Gastrocnemius medialis (tissue), 4 donors: Measurements from ENCODE around the gene CPS1. TPM values are rescaled to one million over a fixed set of nuclear protein-coding genes. Genes with fewer than 3 reads are reported as not detected.

ENCODE experiments used
- ATAC-seq, 2 donors: fragments of 150-250 bp; one replicate each; pipeline ENCODE4 v1.9.1; 2016
- DNase-seq, 2 donors: peaks; one replicate each; pipeline ENCODE4 v3.0.0-alpha.2; 2019
- H3K27ac ChIP-seq, 4 donors: fragments of 200-600 bp; sonication (generic); 1 replicate in 1 of 4; 2 replicates in 3 of 4; pipeline ENCODE4 v1.5.1; 2016 to 2018; ENCODE audit warnings: mild to moderate bottlenecking in 2 of 4, moderate library complexity in 1 of 4
- H3K27me3 ChIP-seq, 3 donors: fragments of 200-600 bp; sonication (generic) in 2 of 3; 1 replicate in 1 of 3; 2 replicates in 2 of 3; pipeline versions ENCODE4 v1.5.1 to v1.6.0; 2016 to 2019; ENCODE audit warnings: mild to moderate bottlenecking in 1 of 3, moderate library complexity in 1 of 3
- H3K36me3 ChIP-seq, 2 donors: fragments of 200-600 bp; sonication (generic) in 1 of 2; one replicate each; pipeline ENCODE4 v1.5.1; 2017 to 2018
- H3K4me1 ChIP-seq, 2 donors: fragments of 200-600 bp; sonication (generic) in 1 of 2; one replicate each; pipeline ENCODE4 v1.5.1; 2016 to 2017; ENCODE audit warnings: mild to moderate bottlenecking in 2 of 2
- H3K4me3 ChIP-seq, 4 donors: fragments of 200-600 bp; sonication (generic) in 3 of 4; 1 replicate in 1 of 4; 2 replicates in 3 of 4; pipeline ENCODE4 v1.5.1; 2016 to 2019; ENCODE audit warnings: mild to moderate bottlenecking in 2 of 4
- H3K9me3 ChIP-seq, 3 donors: fragments of 200-600 bp; sonication (generic) in 2 of 3; 1 replicate in 1 of 3; 2 replicates in 2 of 3; pipeline ENCODE4 v1.5.1; 2016 to 2019
- POLR2A ChIP-seq, 2 donors: fragments of 450-650 bp; IDR thresholded peaks; one replicate each; pipeline ENCODE4 v1.6.1; 2017; ENCODE audit warnings: antibody characterized with exemption in 2 of 2, mild to moderate bottlenecking in 2 of 2, moderate library complexity in 2 of 2
- in situ Hi-C, 4 donors: fragments of 200-750 bp; cut with MboI; loops; one replicate each; pipeline versions ENCODE4 v1.15.0 to v1.8.0; 2017; ENCODE audit warnings: low sequenced_read_pairs in 4 of 4
- intact Hi-C: fragments of 100-400 bp; cut with DNase I; formaldehyde crosslinking; loops from one replicate; pipeline ENCODE4 v1.15.1; 2023; ENCODE audit warnings: low total_unique reads
- total RNA-seq, 4 donors: library from RNA; depleted of rRNA; stranded (reverse); fragments of >200 nt; gene quantifications; one replicate each; pipeline versions ENCODE4 v1.1.0 to v1.2.3, GENCODE V29; 2016
- TF ChIP-seq, protein P1 (sequence below), 5 experiments: fragments of 450-650 bp in 3 of 5; fragments of 200-600 bp in 2 of 5; sonication (generic) in 2 of 5; IDR thresholded peaks in 4 of 5; conservative IDR thresholded peaks in 1 of 5; 1 replicate in 4 of 5; 2 replicates in 1 of 5; pipeline ENCODE4 v1.5.1; 2016 to 2019; ENCODE audit warnings: antibody characterized with exemption in 5 of 5, mild to moderate bottlenecking in 3 of 5, moderate library complexity in 3 of 5

Gene CPS1
- total RNA-seq, 4 donors from 2014 or later, result 1.2 to 4.5 (median 2.6) TPM

DNA sequence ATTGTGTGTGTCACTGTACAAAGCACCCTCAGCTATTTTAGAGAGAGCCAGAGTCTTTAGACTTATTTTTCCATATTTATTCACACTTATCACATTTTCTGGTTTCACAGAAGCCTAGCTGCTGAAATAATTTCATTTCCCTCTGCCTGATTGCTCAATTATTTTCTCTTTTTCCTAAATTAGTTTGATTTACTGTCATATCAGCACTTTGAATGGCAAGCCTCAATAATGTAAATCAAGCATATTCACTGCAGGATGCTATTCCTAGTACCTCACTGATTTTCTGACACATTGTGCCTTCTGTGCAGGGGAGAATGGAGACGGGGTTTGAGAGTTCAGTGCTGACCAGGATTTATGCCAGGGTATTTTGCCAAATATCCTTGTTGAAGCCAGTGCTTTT, 48.3 kb downstream of the CPS1 start:
- H3K4me3 ChIP-seq, result no peak overlapping the region
- no peak for DNase-seq
- no peak for ATAC-seq

DNA sequence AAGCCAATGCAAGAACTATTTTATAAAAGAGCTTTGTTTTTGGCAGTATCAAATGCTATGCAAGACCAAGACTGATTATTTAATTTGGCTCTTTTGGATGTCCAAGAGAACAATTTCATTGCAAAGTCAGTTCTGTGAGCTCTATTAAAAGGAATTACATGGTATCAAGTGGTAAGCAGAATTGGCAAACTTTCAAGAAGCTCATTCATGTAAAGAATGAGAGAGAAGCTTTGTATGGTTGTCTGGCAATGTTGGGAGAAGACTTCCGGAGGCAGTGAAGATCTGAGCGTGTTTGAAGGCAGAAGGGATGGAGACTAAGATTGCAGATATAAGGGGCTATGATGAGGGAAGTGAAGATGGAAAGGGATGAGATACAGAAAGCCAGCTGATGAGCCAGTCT, 49.6 kb downstream of the CPS1 start:
- no peak for ATAC-seq
- TF ChIP-seq, protein P1, sequence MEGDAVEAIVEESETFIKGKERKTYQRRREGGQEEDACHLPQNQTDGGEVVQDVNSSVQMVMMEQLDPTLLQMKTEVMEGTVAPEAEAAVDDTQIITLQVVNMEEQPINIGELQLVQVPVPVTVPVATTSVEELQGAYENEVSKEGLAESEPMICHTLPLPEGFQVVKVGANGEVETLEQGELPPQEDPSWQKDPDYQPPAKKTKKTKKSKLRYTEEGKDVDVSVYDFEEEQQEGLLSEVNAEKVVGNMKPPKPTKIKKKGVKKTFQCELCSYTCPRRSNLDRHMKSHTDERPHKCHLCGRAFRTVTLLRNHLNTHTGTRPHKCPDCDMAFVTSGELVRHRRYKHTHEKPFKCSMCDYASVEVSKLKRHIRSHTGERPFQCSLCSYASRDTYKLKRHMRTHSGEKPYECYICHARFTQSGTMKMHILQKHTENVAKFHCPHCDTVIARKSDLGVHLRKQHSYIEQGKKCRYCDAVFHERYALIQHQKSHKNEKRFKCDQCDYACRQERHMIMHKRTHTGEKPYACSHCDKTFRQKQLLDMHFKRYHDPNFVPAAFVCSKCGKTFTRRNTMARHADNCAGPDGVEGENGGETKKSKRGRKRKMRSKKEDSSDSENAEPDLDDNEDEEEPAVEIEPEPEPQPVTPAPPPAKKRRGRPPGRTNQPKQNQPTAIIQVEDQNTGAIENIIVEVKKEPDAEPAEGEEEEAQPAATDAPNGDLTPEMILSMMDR (IDR thresholded peaks at IDR 0.05 in 4 of 5, conservative IDR thresholded peaks at IDR 0.05 in 1 of 5), result no peak
- TF ChIP-seq POLR2A (IDR thresholded peaks at IDR 0.05), result no peak

More for the DNA sequence above, 48.3 kb downstream of the CPS1 start:
- H3K27me3 ChIP-seq, result no peaks in the 10 kb centered on the region
- H3K36me3 ChIP-seq, result no peaks in the 10 kb centered on the region
- in situ Hi-C loops, result loop anchor here in 1 of 4 donors (25.0 kb wide), 1 partner anchor 433 kb away; no protein-coding TSS in a partner anchor
- no peak overlapping the region for H3K27ac ChIP-seq
- no peaks in the 10 kb centered on the region for H3K4me1 ChIP-seq
- H3K9me3 ChIP-seq, result no peaks in the 10 kb centered on the region
- TF ChIP-seq, protein P1 (IDR thresholded peaks at IDR 0.05 in 4 of 5, conservative IDR thresholded peaks at IDR 0.05 in 1 of 5), result no peak
- TF ChIP-seq POLR2A (IDR thresholded peaks at IDR 0.05), result no peak
- intact Hi-C loops, result no loop called here

DNA sequence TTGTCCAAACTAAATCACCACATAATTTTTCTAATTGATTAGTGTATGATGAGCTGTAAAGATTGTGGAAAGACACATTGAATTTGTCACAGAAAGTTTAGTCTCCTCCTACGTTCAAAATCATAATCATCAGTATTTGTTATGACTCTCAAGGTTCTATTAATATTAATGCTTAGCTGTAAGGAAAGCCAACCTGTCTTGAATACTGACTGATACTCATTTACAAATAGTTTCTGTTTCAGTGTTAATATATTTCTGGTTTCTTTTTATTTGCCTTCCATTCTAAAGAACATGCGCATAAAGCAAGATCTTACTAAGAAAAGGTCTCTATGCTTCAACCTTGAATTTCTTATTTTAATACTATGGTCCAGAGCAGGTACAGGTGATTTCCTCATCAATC, 55.1 kb downstream of the CPS1 start:
- intact Hi-C loops, result no loop called here
- DNase-seq (no peak), ATAC-seq (no peak)
- H3K36me3 ChIP-seq, result no peaks in the 10 kb centered on the region
- no peaks in the 10 kb centered on the region for H3K9me3 ChIP-seq
- H3K27me3 ChIP-seq, result no peaks in the 10 kb centered on the region
- in situ Hi-C loops, result loop anchor here in 1 of 4 donors (25.0 kb wide), 1 partner anchor 426 kb away; no protein-coding TSS in a partner anchor
- TF ChIP-seq, protein P1 (IDR thresholded peaks at IDR 0.05 in 4 of 5, conservative IDR thresholded peaks at IDR 0.05 in 1 of 5), result no peak
- no peaks in the 10 kb centered on the region for H3K4me1 ChIP-seq
- H3K4me3 ChIP-seq, result no peak overlapping the region
- H3K27ac ChIP-seq, result no peak overlapping the region

More for the DNA sequence above, 49.6 kb downstream of the CPS1 start:
- in situ Hi-C loops (loop anchor here in 1 of 4 donors (25.0 kb wide), 1 partner anchor 431 kb away; no protein-coding TSS in a partner anchor), intact Hi-C loops (no loop called here)
- Histone ChIP-seq H3K27me3 (no peaks in the 10 kb centered on the region), H3K9me3 (no peaks in the 10 kb centered on the region), H3K36me3 (no peaks in the 10 kb centered on the region), H3K4me3 (no peak overlapping the region), H3K4me1 (no peaks in the 10 kb centered on the region), H3K27ac (no peak overlapping the region)
- DNase-seq, result no peak

DNA sequence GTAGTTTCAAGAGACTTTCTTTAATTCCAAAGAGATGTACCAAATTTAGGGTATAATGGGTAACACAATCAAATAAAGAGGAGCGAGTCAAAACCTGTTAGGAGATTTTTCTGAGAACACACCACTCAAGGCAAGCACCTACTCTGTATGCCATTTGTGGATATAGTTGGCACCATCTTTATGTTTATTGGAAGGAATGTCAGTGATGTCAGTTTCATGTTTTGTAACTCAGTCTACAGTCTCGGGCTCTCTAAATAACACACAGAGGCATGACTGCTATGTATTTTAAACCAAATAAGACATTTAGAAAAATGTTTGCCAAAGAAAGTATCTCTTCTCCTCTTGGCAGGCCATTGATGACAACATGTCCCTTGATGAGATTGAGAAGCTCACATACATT, 59.7 kb downstream of the CPS1 start:
- ATAC-seq, result no peak
- TF ChIP-seq, protein P1 (IDR thresholded peaks at IDR 0.05 in 4 of 5, conservative IDR thresholded peaks at IDR 0.05 in 1 of 5), result no peak
- no peak for TF ChIP-seq POLR2A (IDR thresholded peaks at IDR 0.05)
- intact Hi-C loops, result loop anchor here (2.0 to 5.0 kb wide), 2 partner anchors 419 to 541 kb away; no protein-coding TSS in a partner anchor
- Histone ChIP-seq H3K27me3 (no peaks in the 10 kb centered on the region), H3K4me3 (no peak overlapping the region), H3K27ac (no peak overlapping the region), H3K9me3 (no peaks in the 10 kb centered on the region), H3K4me1 (no peaks in the 10 kb centered on the region), H3K36me3 (no peaks in the 10 kb centered on the region)
- DNase-seq, result no peak
- in situ Hi-C loops, result loop anchor here in 1 of 4 donors (25.0 kb wide), 1 partner anchor 421 kb away; no protein-coding TSS in a partner anchor

DNA sequence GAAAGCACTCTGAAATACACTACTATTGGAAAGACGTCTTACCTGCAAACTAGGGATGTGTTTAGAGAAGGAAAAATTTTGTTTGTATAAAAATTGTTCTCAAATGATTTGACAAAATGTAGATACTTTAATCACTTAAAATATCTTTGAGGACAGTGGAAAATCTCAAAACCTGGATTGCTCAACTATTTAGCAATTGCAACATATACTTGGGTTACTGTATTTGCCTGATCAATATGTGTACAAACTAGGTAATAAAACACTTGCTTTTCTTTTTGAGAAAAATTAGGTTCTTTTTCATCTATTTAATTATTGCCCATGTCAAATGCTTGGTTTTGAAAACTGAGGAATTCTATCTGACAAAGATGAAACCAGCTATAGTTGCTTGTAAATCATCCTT, 60.9 kb downstream of the CPS1 start:
- H3K4me3 ChIP-seq, result no peak overlapping the region
- TF ChIP-seq, protein P1 (IDR thresholded peaks at IDR 0.05 in 4 of 5, conservative IDR thresholded peaks at IDR 0.05 in 1 of 5), result no peak
- no peak for TF ChIP-seq POLR2A (IDR thresholded peaks at IDR 0.05)
- H3K9me3 ChIP-seq, result no peaks in the 10 kb centered on the region
- intact Hi-C loops (loop anchor here (2.0 to 5.0 kb wide), 2 partner anchors 417 to 540 kb away; no protein-coding TSS in a partner anchor), in situ Hi-C loops (loop anchor here in 1 of 4 donors (25.0 kb wide), 1 partner anchor 420 kb away; no protein-coding TSS in a partner anchor)
- no peak overlapping the region for H3K27ac ChIP-seq
- DNase-seq (no peak), ATAC-seq (no peak)
- H3K27me3 ChIP-seq, result no peaks in the 10 kb centered on the region
- H3K36me3 ChIP-seq, result no peaks in the 10 kb centered on the region
- H3K4me1 ChIP-seq, result no peaks in the 10 kb centered on the region
